Measurements from ENCODE around the gene DUSP14.

GRCh38 chr17:37558299-37558698 is 68.6 kb downstream of the DUSP14 start:
- TF ChIP-seq CTCF (IDR thresholded peaks at IDR 0.05) (no peak), POLR2A (IDR thresholded peaks at IDR 0.05) (no peak)
